ENCODE measurements around the gene ZNF579. TPM values are rescaled to one million over a fixed set of nuclear protein-coding genes. Genes with fewer than 3 reads are reported as not detected.
"Not testable (repeated sequence)": the region's sequence is repeated elsewhere in the genome, so short reads cannot be mapped to it uniquely, and the experiment has no call there.

ZNF579 gene
- total RNA-seq, 1 experiment from 2014 or later: 7.2 TPM

GRCh38 chr19:55542292-55542855 is 38.3 kb downstream of the ZNF579 start:
- peaks cover 3% of the 10 kb centered on the region for H3K4me1 ChIP-seq (replicated peaks)
- no peak overlapping the region for H3K27ac ChIP-seq
- no peaks in the 10 kb centered on the region for H3K36me3 ChIP-seq
- no peaks in the 10 kb centered on the region for H3K9me3 ChIP-seq (replicated peaks)
- H3K4me3 ChIP-seq: no peak overlapping the region
- H3K27me3 ChIP-seq (replicated peaks): no peaks in the 10 kb centered on the region
- no peak for DNase-seq (ENCODE audit: low read depth in 1 of 2, low spot score in 2 of 2)

- Histone ChIP-seq H3K36me3 (no peaks in the 10 kb centered on the region), H3K27me3 (replicated peaks) (no peaks in the 10 kb centered on the region), H3K4me1 (replicated peaks) (no peaks in the 10 kb centered on the region), H3K4me3 (no peak overlapping the region), H3K9me3 (replicated peaks) (no peaks in the 10 kb centered on the region), H3K27ac (no peak overlapping the region)
- DNase-seq (ENCODE audit: low read depth in 1 of 2, low spot score in 2 of 2): no peak
Measured at GRCh38 chr19:55541091-55541490, 39.6 kb downstream of the ZNF579 start.

- no peak overlapping the region for H3K27ac ChIP-seq
- H3K9me3 ChIP-seq (replicated peaks): no peaks in the 10 kb centered on the region
- H3K36me3 ChIP-seq: no peaks in the 10 kb centered on the region
- no peak for DNase-seq (ENCODE audit: low read depth in 1 of 2, low spot score in 2 of 2)
- no peaks in the 10 kb centered on the region for H3K27me3 ChIP-seq (replicated peaks)
- no peak overlapping the region for H3K4me3 ChIP-seq
- H3K4me1 ChIP-seq (replicated peaks): no peaks in the 10 kb centered on the region
Measured at GRCh38 chr19:55540619-55541018, 40.0 kb downstream of the ZNF579 start.

DNA sequence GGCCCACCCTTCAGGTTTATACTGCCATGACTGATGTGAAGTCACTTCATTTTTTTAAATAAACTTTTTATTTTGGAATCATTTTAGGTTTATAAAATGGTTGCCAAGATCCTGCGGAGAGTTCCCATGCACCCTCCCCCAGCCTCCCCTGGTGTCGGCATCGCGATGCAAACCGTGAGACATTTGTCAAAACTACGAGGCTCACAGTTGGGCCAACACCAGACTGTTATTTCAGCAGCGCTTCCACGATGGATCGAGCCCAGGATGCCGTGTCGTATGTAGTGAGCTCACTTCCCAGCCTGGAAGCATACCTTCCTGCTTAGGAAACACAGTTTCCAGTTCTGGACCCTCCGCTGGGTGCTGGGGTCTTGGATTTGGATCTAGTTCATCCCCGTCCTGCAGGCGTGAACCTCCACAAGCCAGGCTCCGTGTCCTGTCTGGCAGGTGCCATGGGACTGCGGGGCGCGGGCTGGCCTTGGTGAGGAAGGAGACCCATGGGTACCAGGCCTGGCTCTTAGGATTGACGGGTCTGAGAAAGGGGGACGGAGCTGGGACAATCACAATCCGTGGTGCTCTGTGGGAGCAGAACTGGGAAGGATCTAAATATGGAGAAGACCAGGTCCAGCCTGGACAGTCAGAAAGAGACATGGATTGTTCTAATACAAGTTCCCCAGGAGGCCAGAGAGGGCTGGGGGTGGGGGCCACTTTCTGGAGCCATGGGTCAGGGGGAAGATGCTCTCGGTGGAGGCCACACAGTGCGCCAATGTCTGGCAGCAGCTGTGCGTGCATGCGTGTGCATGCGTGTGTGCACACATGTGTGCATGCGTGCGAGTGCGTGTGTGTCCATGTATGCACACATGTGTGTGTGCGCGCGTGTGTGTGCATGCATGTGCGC is 41.3 kb downstream of the ZNF579 start:
- no peaks in the 10 kb centered on the region for H3K4me1 ChIP-seq (replicated peaks)
- H3K9me3 ChIP-seq (replicated peaks): no peaks in the 10 kb centered on the region
- H3K27me3 ChIP-seq (replicated peaks): no peaks in the 10 kb centered on the region
- H3K27ac ChIP-seq: no peak overlapping the region
- no peak overlapping the region for H3K4me3 ChIP-seq
- no peak for DNase-seq (ENCODE audit: low read depth in 1 of 2, low spot score in 2 of 2)
- no peaks in the 10 kb centered on the region for H3K36me3 ChIP-seq

- Histone ChIP-seq H3K27me3 (replicated peaks) (no peaks in the 10 kb centered on the region), H3K4me3 (no peak overlapping the region), H3K36me3 (no peaks in the 10 kb centered on the region), H3K27ac (no peak overlapping the region), H3K4me1 (replicated peaks) (no peaks in the 10 kb centered on the region), H3K9me3 (replicated peaks) (no peaks in the 10 kb centered on the region)
- no peak for DNase-seq (ENCODE audit: low read depth in 1 of 2, low spot score in 2 of 2)
Measured at GRCh38 chr19:55538132-55538531, 42.5 kb downstream of the ZNF579 start.

- no peaks in the 10 kb centered on the region for H3K4me1 ChIP-seq (replicated peaks)
- no peaks in the 10 kb centered on the region for H3K27me3 ChIP-seq (replicated peaks)
- no peaks in the 10 kb centered on the region for H3K9me3 ChIP-seq (replicated peaks)
- no peak overlapping the region for H3K27ac ChIP-seq
- H3K4me3 ChIP-seq: no peak overlapping the region
- H3K36me3 ChIP-seq: no peaks in the 10 kb centered on the region
- no peak for DNase-seq (ENCODE audit: low read depth in 1 of 2, low spot score in 2 of 2)
Measured at GRCh38 chr19:55537741-55538111, 42.9 kb downstream of the ZNF579 start.

DNA sequence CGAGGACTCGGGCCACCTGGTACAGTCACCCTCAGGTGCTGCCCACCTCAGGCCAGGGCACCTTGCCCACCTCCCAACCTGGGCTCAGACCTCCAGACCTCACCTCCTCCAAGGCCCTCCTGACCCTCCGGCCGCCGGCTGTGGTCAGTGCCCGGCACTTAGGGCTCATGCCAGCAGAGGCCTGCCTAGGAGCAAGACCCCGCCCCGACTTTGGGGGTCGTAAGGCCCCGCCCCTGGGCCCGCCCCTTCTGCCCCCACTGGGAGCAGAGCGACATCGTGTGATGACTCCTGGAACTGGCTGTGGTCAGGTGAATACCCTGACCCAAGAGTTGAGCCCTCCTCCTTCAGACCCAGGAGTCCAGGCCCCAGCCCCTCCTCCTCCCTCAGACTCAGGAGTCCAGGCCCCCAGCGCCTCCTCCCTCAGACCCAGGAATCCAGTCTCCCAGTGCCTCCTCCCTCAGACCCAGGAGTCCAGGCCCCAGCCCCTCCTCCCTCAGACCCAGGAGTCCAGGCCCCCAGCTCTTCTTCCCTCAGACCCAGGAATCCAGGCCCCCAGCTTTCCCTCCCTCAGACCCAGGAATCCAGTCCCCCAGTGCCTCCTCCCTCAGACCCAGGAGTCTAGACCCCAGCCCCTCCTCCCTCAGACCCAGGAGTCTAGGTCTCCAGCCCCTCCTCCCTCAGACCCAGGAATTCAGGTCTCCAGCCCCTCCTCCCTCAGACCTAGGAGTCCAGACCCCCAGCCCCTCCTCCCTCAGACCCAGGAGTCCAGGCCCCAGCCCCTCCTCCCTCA is 43.5 kb downstream of the ZNF579 start, which contains the start of gene SBK2:
Gene SBK2 (minus strand): TSS at position 183 of the 790 bp plus-strand sequence. CDS start 839 bp downstream, outside the sequence.
- Histone ChIP-seq H3K4me1 (replicated peaks) (no peaks in the 10 kb centered on the region), H3K27ac (no peak within 1 kb of the TSS), H3K9me3 (replicated peaks) (no peaks in the 10 kb centered on the region), H3K4me3 (no peak within 1 kb of the TSS), H3K27me3 (replicated peaks) (no peaks in the 10 kb centered on the region), H3K36me3 (no peaks in the 10 kb centered on the region)
- no peak for DNase-seq (ENCODE audit: low read depth in 1 of 2, low spot score in 2 of 2)

- H3K4me1 ChIP-seq (replicated peaks): no peaks in the 10 kb centered on the region
- no peaks in the 10 kb centered on the region for H3K36me3 ChIP-seq
- H3K27ac ChIP-seq: no peak overlapping the region
- H3K9me3 ChIP-seq (replicated peaks): no peaks in the 10 kb centered on the region
- no peak overlapping the region for H3K4me3 ChIP-seq
- DNase-seq (ENCODE audit: low read depth in 1 of 2, low spot score in 2 of 2): no peak
- H3K27me3 ChIP-seq (replicated peaks): no peaks in the 10 kb centered on the region
Measured at GRCh38 chr19:55536366-55536765, 44.3 kb downstream of the ZNF579 start.

GRCh38 chr19:55535965-55536350 is 44.7 kb downstream of the ZNF579 start:
- no peak for DNase-seq (ENCODE audit: low read depth in 1 of 2, low spot score in 2 of 2)
- Histone ChIP-seq H3K4me1 (replicated peaks) (no peaks in the 10 kb centered on the region), H3K9me3 (replicated peaks) (no peaks in the 10 kb centered on the region), H3K36me3 (no peaks in the 10 kb centered on the region), H3K4me3 (no peak overlapping the region), H3K27ac (no peak overlapping the region), H3K27me3 (replicated peaks) (no peaks in the 10 kb centered on the region)

DNA sequence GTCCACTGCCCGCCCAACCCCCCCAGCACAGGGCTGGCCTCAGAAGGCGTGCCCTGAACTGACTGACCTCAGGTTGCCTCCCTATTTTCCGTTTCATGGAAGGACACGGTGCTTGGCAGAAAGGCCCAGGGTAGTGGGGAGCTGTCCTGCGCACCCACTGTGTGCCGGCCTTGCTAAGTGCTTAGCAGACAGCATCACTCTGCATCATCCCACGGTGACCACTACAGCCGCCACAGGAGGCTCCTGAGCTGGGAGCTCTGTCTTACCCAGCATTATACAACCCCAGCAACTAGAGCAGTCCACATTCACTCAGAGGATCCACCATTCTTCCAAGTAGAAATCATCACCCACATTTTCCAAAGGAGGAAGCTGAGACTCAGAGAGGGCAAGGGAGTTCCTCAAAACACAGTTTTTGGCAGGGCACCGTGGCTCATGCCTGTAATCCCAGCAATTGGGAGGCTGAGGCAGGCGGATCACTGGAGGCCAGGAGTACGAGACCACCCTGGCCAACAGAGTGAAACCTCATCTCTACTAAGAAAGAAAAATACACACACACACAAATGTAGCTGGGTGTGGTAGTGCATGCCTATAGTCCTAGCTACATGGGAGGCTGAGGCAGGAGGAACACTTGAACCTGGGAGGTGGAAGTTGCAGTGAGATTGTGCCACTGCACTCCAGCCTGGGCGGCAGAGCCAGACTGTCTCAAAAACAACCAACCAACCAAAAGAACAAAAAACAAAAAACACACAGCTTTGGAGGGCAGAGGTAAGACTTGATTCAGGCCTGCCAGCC is 45.3 kb downstream of the ZNF579 start:
- DNase-seq (ENCODE audit: low read depth in 1 of 2, low spot score in 2 of 2): no peak
- H3K4me3 ChIP-seq: no peak overlapping the region
- H3K36me3 ChIP-seq: no peaks in the 10 kb centered on the region
- H3K27me3 ChIP-seq (replicated peaks): no peaks in the 10 kb centered on the region
- no peaks in the 10 kb centered on the region for H3K4me1 ChIP-seq (replicated peaks)
- H3K9me3 ChIP-seq (replicated peaks): no peaks in the 10 kb centered on the region
- H3K27ac ChIP-seq: no peak overlapping the region

DNA sequence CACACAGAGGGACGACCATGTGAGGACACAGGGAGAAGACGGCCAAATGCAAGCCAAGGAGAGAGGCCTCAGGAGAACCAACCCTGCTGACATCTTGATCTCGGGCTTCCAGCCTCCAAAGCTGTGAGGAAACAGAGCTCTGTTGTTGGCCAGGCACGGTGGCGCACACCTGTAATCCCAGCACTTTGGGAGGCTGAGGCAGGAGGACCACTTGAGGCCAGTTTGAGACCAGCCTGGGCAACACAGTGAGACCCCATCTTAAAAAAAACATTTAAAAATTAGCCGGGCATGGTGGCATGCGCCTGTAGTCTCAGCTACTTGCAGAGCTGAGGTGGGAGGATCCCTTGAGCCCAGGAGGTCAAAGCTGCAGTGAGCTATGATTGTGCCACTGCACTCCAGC is 46.4 kb downstream of the ZNF579 start:
- not testable (repeated sequence) for H3K4me3 ChIP-seq; DNase-seq (ENCODE audit: low read depth in 1 of 2, low spot score in 2 of 2); H3K27ac ChIP-seq; H3K27me3 ChIP-seq (replicated peaks); H3K36me3 ChIP-seq; H3K9me3 ChIP-seq (replicated peaks); H3K4me1 ChIP-seq (replicated peaks)

- Histone ChIP-seq H3K9me3 (replicated peaks) (no peaks in the 10 kb centered on the region; the same call in 1 of the 2 replicates), H3K27me3 (replicated peaks) (no peaks in the 10 kb centered on the region), H3K4me3 (no peak overlapping the region), H3K4me1 (replicated peaks) (0 out of 2 replicates have a peak, but pooled peaks cover 4% of the 10 kb centered on the region), H3K36me3 (no peaks in the 10 kb centered on the region), H3K27ac (no peak overlapping the region)
- no peak for DNase-seq (ENCODE audit: low read depth in 1 of 2, low spot score in 2 of 2)
Measured at GRCh38 chr19:55530996-55531395, 49.7 kb downstream of the ZNF579 start.

- Histone ChIP-seq H3K36me3 (no peaks in the 10 kb centered on the region), H3K4me3 (no peak overlapping the region), H3K4me1 (replicated peaks) (0 out of 2 replicates have a peak, but pooled peaks cover 4% of the 10 kb centered on the region), H3K27me3 (replicated peaks) (no peaks in the 10 kb centered on the region), H3K27ac (no peak overlapping the region), H3K9me3 (replicated peaks) (no peaks in the 10 kb centered on the region; the same call in 1 of the 2 replicates)
- DNase-seq (ENCODE audit: low read depth in 1 of 2, low spot score in 2 of 2): no peak
Measured at GRCh38 chr19:55529636-55530234, 50.9 kb downstream of the ZNF579 start.
